MM.1S (cell line): ENCODE data around the gene OR9G1.
"Not testable (repeated sequence)": the region's sequence is repeated elsewhere in the genome, so short reads cannot be mapped to it uniquely, and the experiment has no call there.

Experiments
- DNase-seq: peaks from one replicate; pipeline ENCODE4 v3.0.0-alpha.2; 2015
- H2AFZ ChIP-seq: fragments of 300-600 bp; sonication (generic); 2 replicates; pipeline ENCODE4 v1.6.0; 2016; ENCODE audit warnings: antibody characterized with exemption, low read length
- H3F3A ChIP-seq: fragments of 300-600 bp; sonication (generic); 2 replicates; pipeline ENCODE4 v1.6.1; 2016; ENCODE audit warnings: mild to moderate bottlenecking, antibody characterized with exemption, low read length, moderate library complexity, mixed read lengths; ENCODE audit not compliant: insufficient read depth
- H3K27ac ChIP-seq: fragments of 300-600 bp; sonication (generic); 2 replicates; pipeline ENCODE4 v1.5.1; 2016; ENCODE audit warnings: mild to moderate bottlenecking, low read length
- H3K27me3 ChIP-seq: fragments of 300-600 bp; sonication (generic); replicated peaks from 2 replicates; pipeline ENCODE4 v1.6.0; 2016; ENCODE audit warnings: low read length; ENCODE audit not compliant: insufficient read depth
- H3K36me3 ChIP-seq: fragments of 300-600 bp; sonication (generic); replicated peaks from 2 replicates; pipeline ENCODE4 v1.6.1; 2016; ENCODE audit warnings: mild to moderate bottlenecking, low read length, mixed read lengths; ENCODE audit not compliant: insufficient read depth
- H3K4me1 ChIP-seq: fragments of 300-600 bp; sonication (generic); 2 replicates; pipeline ENCODE4 v1.6.1; 2016; ENCODE audit warnings: low read length, mixed read lengths
- H3K4me2 ChIP-seq: fragments of 300-600 bp; sonication (generic); 2 replicates; pipeline ENCODE4 v1.6.0; 2016; ENCODE audit warnings: low read depth, low read length
- H3K4me3 ChIP-seq: fragments of 300-600 bp; sonication (generic); 2 replicates; pipeline ENCODE4 v1.5.1; 2016; ENCODE audit warnings: low read length, mixed read lengths
- H3K79me2 ChIP-seq: fragments of 300-600 bp; sonication (generic); 2 replicates; pipeline ENCODE4 v1.6.1; 2016; ENCODE audit warnings: mixed run types, low read length, mixed read lengths
- H3K9ac ChIP-seq: fragments of 300-600 bp; sonication (generic); 2 replicates; pipeline ENCODE4 v1.6.1; 2016; ENCODE audit warnings: low read length, mixed read lengths
- H3K9me2 ChIP-seq: fragments of 300-600 bp; sonication (generic); replicated peaks from 2 replicates; pipeline ENCODE4 v1.6.1; 2016; ENCODE audit warnings: mild to moderate bottlenecking, low read length, mixed read lengths; ENCODE audit not compliant: insufficient read depth
- H3K9me3 ChIP-seq: fragments of 300-600 bp; sonication (generic); replicated peaks from 2 replicates; pipeline ENCODE4 v1.6.1; 2016; ENCODE audit warnings: mild to moderate bottlenecking, low read length, mixed read lengths; ENCODE audit not compliant: insufficient read depth
- H4K20me1 ChIP-seq: fragments of 300-600 bp; sonication (generic); 2 replicates; pipeline ENCODE4 v1.6.1; 2016; ENCODE audit warnings: mild to moderate bottlenecking, low read length, moderate library complexity, mixed read lengths; ENCODE audit not compliant: insufficient read depth
- EZH2 ChIP-seq: fragments of 300-600 bp; sonication (generic); optimal IDR thresholded peaks from 2 replicates; pipeline ENCODE3; 2017; ENCODE audit warnings: low read depth, mild to moderate bottlenecking, antibody characterized with exemption, low read length, mixed read lengths
- EZH2phosphoT487 ChIP-seq: fragments of 300-600 bp; sonication (generic); IDR thresholded peaks from 2 replicates; pipeline ENCODE4 v1.6.1; 2018; ENCODE audit warnings: antibody characterized with exemption, low read length
- TF ChIP-seq, protein P1 (sequence below): fragments of 300-600 bp; sonication (generic); IDR thresholded peaks from 2 replicates; pipeline ENCODE4 v1.5.1; 2016; ENCODE audit warnings: antibody characterized with exemption, low read length, mixed read lengths

Gene OR9G1

DNA sequence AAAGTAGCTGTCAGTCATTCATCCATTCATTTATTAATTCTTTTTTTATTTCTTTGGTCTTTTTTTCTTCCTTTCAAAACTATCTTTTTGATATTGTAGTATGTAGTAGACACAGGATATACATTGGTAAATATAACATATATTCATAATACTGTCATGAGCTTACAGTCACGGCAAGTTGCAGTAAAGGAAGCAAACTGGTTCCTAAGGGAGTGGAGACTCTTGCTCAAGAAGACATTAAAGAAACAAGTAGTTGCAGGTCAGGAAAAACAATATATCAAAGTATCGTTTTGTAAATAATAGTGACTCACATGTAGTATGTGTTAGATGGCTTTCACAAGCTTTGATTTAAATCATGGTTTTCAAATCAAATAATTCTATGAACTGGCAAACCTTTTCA, 27.9 kb upstream of the OR9G1 start:
- Histone ChIP-seq H3K9ac (no peak overlapping the region), H2AFZ (no peak overlapping the region), H3K27ac (no peak overlapping the region), H4K20me1 (no peaks in the 10 kb centered on the region), H3K27me3 (no peaks in the 10 kb centered on the region), H3K4me1 (no peaks in the 10 kb centered on the region), H3K4me2 (no peak overlapping the region), H3K9me2 (no peaks in the 10 kb centered on the region), H3K4me3 (no peak overlapping the region), H3K79me2 (no peaks in the 10 kb centered on the region), H3K9me3 (no peaks in the 10 kb centered on the region), H3F3A (no peaks in the 10 kb centered on the region), H3K36me3 (no peaks in the 10 kb centered on the region)
- TF ChIP-seq, protein P1, sequence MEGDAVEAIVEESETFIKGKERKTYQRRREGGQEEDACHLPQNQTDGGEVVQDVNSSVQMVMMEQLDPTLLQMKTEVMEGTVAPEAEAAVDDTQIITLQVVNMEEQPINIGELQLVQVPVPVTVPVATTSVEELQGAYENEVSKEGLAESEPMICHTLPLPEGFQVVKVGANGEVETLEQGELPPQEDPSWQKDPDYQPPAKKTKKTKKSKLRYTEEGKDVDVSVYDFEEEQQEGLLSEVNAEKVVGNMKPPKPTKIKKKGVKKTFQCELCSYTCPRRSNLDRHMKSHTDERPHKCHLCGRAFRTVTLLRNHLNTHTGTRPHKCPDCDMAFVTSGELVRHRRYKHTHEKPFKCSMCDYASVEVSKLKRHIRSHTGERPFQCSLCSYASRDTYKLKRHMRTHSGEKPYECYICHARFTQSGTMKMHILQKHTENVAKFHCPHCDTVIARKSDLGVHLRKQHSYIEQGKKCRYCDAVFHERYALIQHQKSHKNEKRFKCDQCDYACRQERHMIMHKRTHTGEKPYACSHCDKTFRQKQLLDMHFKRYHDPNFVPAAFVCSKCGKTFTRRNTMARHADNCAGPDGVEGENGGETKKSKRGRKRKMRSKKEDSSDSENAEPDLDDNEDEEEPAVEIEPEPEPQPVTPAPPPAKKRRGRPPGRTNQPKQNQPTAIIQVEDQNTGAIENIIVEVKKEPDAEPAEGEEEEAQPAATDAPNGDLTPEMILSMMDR = no peak
- TF ChIP-seq EZH2phosphoT487 (no peak), EZH2 (no peak)
- no peak for DNase-seq

- no peak overlapping the region for H3K4me3 ChIP-seq
- H3K79me2 ChIP-seq = no peaks in the 10 kb centered on the region
- H3K9ac ChIP-seq = no peak overlapping the region
- no peak for DNase-seq
- no peak overlapping the region for H3K4me2 ChIP-seq
- no peak overlapping the region for H3K27ac ChIP-seq
- H3K36me3 ChIP-seq = no peaks in the 10 kb centered on the region
- H3K9me2 ChIP-seq = no peaks in the 10 kb centered on the region
- no peaks in the 10 kb centered on the region for H3F3A ChIP-seq
- no peak overlapping the region for H2AFZ ChIP-seq
- no peaks in the 10 kb centered on the region for H3K27me3 ChIP-seq
- no peak for TF ChIP-seq EZH2phosphoT487
- TF ChIP-seq EZH2 = no peak
- TF ChIP-seq, protein P1 = no peak
- no peaks in the 10 kb centered on the region for H3K9me3 ChIP-seq
- H4K20me1 ChIP-seq = no peaks in the 10 kb centered on the region
- no peaks in the 10 kb centered on the region for H3K4me1 ChIP-seq
Observed at GRCh38 chr11:56688554-56689100, 10.3 kb upstream of the OR9G1 start.

DNA sequence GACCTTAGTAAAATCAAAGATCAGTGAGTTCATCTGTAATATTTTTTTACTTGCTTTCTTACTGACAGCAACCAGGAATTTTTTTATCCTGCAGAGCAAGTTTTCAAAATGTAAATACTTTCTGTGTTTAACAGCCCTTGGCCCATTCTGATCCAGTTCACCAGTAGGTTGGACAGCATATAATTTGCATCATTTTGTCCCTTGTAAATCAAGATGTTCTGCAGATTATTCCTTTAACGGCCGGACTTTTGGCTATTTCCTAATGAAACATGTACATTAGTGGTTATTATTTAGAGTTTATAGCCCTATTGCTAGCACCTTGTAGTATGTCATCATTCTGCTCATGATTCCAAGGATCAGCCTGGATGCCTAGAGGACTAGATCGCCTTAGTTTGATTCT, 7.7 kb upstream of the OR9G1 start:
- H3K27me3 ChIP-seq, H2AFZ ChIP-seq, H3K27ac ChIP-seq, DNase-seq, H3F3A ChIP-seq, H3K9ac ChIP-seq, H3K4me2 ChIP-seq, H3K4me1 ChIP-seq, H3K9me2 ChIP-seq, H3K9me3 ChIP-seq, H3K36me3 ChIP-seq, H3K79me2 ChIP-seq, H4K20me1 ChIP-seq, H3K4me3 ChIP-seq: not testable (repeated sequence)

DNA sequence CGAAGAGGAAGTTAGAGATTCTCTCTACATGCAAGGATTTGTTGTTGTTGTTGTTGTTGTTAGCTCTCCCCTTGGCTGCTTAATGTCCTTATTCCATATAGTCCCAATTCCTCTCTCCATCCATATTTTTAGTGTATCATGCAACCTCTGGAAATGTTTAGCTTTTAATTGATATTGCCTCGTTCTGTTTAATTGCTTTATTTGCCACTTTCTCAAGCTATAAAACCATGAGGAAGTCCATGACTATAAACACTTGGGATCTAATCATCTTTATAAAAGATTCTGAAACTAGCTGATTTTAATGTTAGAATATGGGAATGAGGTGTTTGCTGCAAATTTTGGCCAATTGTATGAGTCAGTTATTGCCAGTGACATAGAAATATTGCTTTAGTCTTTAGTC, 5.5 kb upstream of the OR9G1 start:
- DNase-seq = no peak
- Histone ChIP-seq H3K4me3 (no peak overlapping the region), H3K36me3 (no peaks in the 10 kb centered on the region), H2AFZ (no peak overlapping the region), H3K27ac (no peak overlapping the region), H3K9ac (no peak overlapping the region), H3K79me2 (no peaks in the 10 kb centered on the region), H3K27me3 (no peaks in the 10 kb centered on the region), H3F3A (no peaks in the 10 kb centered on the region), H3K9me2 (no peaks in the 10 kb centered on the region), H4K20me1 (no peaks in the 10 kb centered on the region), H3K4me1 (no peaks in the 10 kb centered on the region), H3K9me3 (no peaks in the 10 kb centered on the region), H3K4me2 (no peak overlapping the region)
- TF ChIP-seq EZH2phosphoT487 = no peak
- TF ChIP-seq, protein P1 = no peak
- no peak for TF ChIP-seq EZH2
